Spleen (tissue), 11 donors: ENCODE results near the gene GAS2L3. TPM values are rescaled to one million over a fixed set of nuclear protein-coding genes. Genes with fewer than 3 reads are reported as not detected.

ENCODE experiments used
- DNase-seq: peaks from one replicate; pipeline ENCODE4 v3.0.0-alpha.2; 2020
- H3K27ac ChIP-seq, 8 donors: fragments of 200-600 bp; sonication (generic) in 7 of 8; 1 replicate in 4 of 8; 2 replicates in 4 of 8; pipeline versions ENCODE4 v1.5.0 to v1.8.0; 2016 to 2021; ENCODE audit warnings: inconsistent platforms in 4 of 8, mild to moderate bottlenecking in 4 of 8, moderate library complexity in 1 of 8
- H3K27me3 ChIP-seq, 7 donors: fragments of 200-600 bp; sonication (generic) in 6 of 7; replicated peaks in 1 of 7; 1 replicate in 4 of 7; 2 replicates in 3 of 7; pipeline versions ENCODE4 v1.5.0 to v1.8.0; 2016 to 2021; ENCODE audit warnings: inconsistent platforms in 3 of 7, mild to moderate bottlenecking in 1 of 7
- H3K36me3 ChIP-seq, 6 donors: fragments of 200-600 bp; sonication (generic) in 5 of 6; 1 replicate in 4 of 6; 2 replicates in 2 of 6; pipeline versions ENCODE4 v1.5.0 to v1.8.0; 2016 to 2021; ENCODE audit warnings: inconsistent platforms in 2 of 6
- H3K4me1 ChIP-seq, 6 donors: fragments of 200-600 bp; sonication (generic) in 5 of 6; 1 replicate in 3 of 6; 2 replicates in 3 of 6; pipeline versions ENCODE4 v1.5.0 to v1.8.0; 2016 to 2021; ENCODE audit warnings: inconsistent platforms in 3 of 6
- H3K4me3 ChIP-seq, 8 donors: fragments of 200-600 bp; sonication (generic) in 7 of 8; 1 replicate in 4 of 8; 2 replicates in 4 of 8; pipeline versions ENCODE4 v1.5.0 to v1.8.0; 2016 to 2021; ENCODE audit warnings: inconsistent platforms in 4 of 8, mild to moderate bottlenecking in 4 of 8, moderate library complexity in 2 of 8
- H3K9me3 ChIP-seq, 8 donors: fragments of 200-600 bp; sonication (generic) in 7 of 8; 1 replicate in 4 of 8; 2 replicates in 4 of 8; pipeline versions ENCODE4 v1.5.0 to v1.8.0; 2016 to 2021; ENCODE audit warnings: inconsistent platforms in 4 of 8
- POLR2A ChIP-seq, 3 donors: fragments of 450-650 bp; IDR thresholded peaks; one replicate each; pipeline ENCODE4 v1.5.1; 2017; ENCODE audit warnings: antibody characterized with exemption in 3 of 3, mild to moderate bottlenecking in 1 of 3
- POLR2AphosphoS5 ChIP-seq, 3 donors: sonication (generic); formaldehyde crosslinking; IDR thresholded peaks; one replicate each; pipeline ENCODE4 v1.5.1; 2017; ENCODE audit warnings: antibody characterized with exemption in 3 of 3
- WGBS, 5 donors: extraction: QIAGEN DNeasy Blood & Tissue Kit in 3 of 5; methylation state at CpG; one replicate each; pipeline versions ENCODE4 v1.1.5 to v1.1.7; 2013 to 2018; 5-methylcytosine and 5-hydroxymethylcytosine counted together
- intact Hi-C: fragments of 100-400 bp; cut with DNase I; formaldehyde crosslinking; loops from one replicate; pipeline ENCODE4 v1.15.0; 2023; ENCODE audit warnings: low total_unique reads
- polyA plus RNA-seq, 3 donors: library from polyadenylated mRNA; stranded (reverse); fragments of 200-250 nt; gene quantifications; one replicate each; pipeline ENCODE4 v1.2.1, GENCODE V29; 2013
- total RNA-seq, 7 donors: library from RNA; depleted of rRNA in 3 of 7; stranded (reverse); fragments of >200 nt in 3 of 7; fragmentation: NEBNext Ultra II Directional in 4 of 7; extraction: Animal tissue kit (Norgen Biotek cat#: 25700) in 4 of 7; gene quantifications; one replicate each; pipeline versions ENCODE4 v1.1.0 to v1.2.1, GENCODE V29; 2016 to 2021
- TF ChIP-seq, protein P1 (sequence below), 11 experiments: fragments of 200-600 bp in 7 of 11; fragments of 450-650 bp in 4 of 11; sonication (generic) in 4 of 11; IDR thresholded peaks in 8 of 11; conservative IDR thresholded peaks in 3 of 11; 1 replicate in 7 of 11; 2 replicates in 4 of 11; pipeline versions ENCODE4 v1.4.0 to v1.8.0; 2016 to 2021; ENCODE audit warnings: antibody characterized with exemption in 11 of 11, inconsistent platforms in 4 of 11, mild to moderate bottlenecking in 1 of 11
- donor health status: healthy with polysubstance abuse.
- donor health status: DM: no; HTN: no; CAD: no; lungs with moderate emphysema.
- donor health status: DM: no; HTN: no; CAD: no.
- donor health status: Bipolar disorder and iron deficiency.
- donor health status: healthy.
- donor health status: DM: no; HTN: no; CAD: no.
- donor health status: DM: yes; HTN: yes; CAD: no.

The GAS2L3 gene
- total and polyA plus RNA-seq, 10 donors = 0.49 to 10.8 (median 6.5) TPM

DNA sequence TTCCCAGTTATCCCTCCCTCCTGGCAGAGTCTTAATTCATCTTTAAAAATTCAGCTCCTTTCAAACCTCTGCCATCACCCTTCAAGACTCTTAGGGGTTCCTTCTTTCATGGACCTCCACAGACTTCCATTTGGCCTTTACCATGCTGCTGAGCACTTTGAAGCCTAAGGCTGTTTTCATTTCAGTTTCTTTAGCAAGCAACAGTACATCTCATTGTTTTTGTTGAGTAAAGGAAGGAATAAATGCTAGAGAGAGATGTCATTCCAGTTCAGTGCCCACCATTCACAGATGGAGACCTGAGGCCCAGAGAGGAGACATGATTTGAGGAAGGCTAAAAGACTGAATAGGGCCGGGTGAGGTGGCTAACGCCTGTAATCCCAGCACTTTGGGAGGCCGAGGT is 1.3 kb upstream of the GAS2L3 start:
- intact Hi-C loops = no loop called here
- Histone ChIP-seq H3K4me1 (peaks cover 3 to 25% (median 16%) of the 10 kb centered on the region in 6 donors), H3K9me3 (no peaks in the 10 kb centered on the region), H3K27me3 (peaks cover 0 to 16% (median 0%) of the 10 kb centered on the region in 7 donors), H3K4me3 (no peak overlapping the region), H3K27ac (no peak overlapping the region), H3K36me3 (no peaks in the 10 kb centered on the region)
- TF ChIP-seq, protein P1, sequence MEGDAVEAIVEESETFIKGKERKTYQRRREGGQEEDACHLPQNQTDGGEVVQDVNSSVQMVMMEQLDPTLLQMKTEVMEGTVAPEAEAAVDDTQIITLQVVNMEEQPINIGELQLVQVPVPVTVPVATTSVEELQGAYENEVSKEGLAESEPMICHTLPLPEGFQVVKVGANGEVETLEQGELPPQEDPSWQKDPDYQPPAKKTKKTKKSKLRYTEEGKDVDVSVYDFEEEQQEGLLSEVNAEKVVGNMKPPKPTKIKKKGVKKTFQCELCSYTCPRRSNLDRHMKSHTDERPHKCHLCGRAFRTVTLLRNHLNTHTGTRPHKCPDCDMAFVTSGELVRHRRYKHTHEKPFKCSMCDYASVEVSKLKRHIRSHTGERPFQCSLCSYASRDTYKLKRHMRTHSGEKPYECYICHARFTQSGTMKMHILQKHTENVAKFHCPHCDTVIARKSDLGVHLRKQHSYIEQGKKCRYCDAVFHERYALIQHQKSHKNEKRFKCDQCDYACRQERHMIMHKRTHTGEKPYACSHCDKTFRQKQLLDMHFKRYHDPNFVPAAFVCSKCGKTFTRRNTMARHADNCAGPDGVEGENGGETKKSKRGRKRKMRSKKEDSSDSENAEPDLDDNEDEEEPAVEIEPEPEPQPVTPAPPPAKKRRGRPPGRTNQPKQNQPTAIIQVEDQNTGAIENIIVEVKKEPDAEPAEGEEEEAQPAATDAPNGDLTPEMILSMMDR (IDR thresholded peaks at IDR 0.05 in 8 of 11, conservative IDR thresholded peaks at IDR 0.05 in 3 of 11) = no peak
- no peak for TF ChIP-seq POLR2AphosphoS5 (IDR thresholded peaks at IDR 0.05)
- TF ChIP-seq POLR2A (IDR thresholded peaks at IDR 0.05) = no peak
- no peak for DNase-seq
- WGBS, 5 donors = 91 to 100% (median 96%) methylated on average over 3 of the region's 3 CpGs

DNA sequence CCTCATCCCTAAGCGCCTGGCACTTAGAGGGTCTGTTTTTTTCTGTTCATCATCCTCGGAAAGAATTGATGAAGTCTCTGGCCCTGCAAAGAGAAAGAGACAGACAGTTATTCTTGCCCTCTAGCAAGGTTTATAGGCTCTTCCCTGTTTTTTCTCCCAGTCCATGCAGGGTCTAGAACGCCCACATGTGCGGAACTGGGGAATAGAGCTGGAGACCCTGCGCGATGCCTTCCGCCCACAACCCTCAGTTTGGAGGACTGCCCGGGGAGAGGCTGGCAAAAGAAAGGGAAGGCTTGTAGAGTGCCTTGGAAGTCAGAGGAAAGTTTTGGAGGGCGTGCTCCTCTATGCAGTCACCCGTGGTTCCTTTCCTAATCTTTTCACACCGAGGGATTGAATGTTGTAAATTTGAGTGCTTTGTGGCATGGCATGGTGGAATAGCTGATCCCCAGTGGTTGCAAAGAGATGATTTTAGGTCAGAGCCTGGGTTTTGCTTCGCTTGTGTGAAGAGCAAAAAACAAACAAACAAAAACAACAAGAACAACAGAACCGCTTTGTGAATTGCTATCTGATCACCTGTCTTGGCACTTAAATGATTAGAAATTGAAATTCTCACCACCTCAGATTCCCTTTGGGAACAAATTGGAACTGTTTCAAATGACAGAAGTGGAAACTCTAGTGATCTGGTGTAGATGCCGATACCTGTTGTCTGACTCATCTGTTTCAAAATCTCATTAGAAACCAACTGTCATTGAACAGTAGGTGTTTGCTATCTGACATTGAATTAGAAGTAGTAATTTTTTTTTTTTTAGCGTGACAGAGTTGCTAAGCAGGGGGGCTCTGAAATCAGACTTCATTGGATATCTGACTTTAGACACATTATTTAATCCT is 947 bp downstream of the GAS2L3 start:
- intact Hi-C loops = no loop called here
- TF ChIP-seq POLR2AphosphoS5 (IDR thresholded peaks at IDR 0.05) (no peak), POLR2A (IDR thresholded peaks at IDR 0.05) (no peak)
- TF ChIP-seq, protein P1 (IDR thresholded peaks at IDR 0.05 in 8 of 11, conservative IDR thresholded peaks at IDR 0.05 in 3 of 11) = no peak
- Histone ChIP-seq H3K27ac (peak overlapping the region in 5 of 8 donors; percentile 18 to 80 (median 74)), H3K9me3 (no peaks in the 10 kb centered on the region), H3K27me3 (peaks cover 0 to 16% (median 0%) of the 10 kb centered on the region in 7 donors), H3K4me3 (peak overlapping the region; percentile 43 to 79 (median 62)), H3K36me3 (no peaks in the 10 kb centered on the region), H3K4me1 (peaks cover 3 to 25% (median 16%) of the 10 kb centered on the region in 6 donors)
- DNase-seq = no peak
- 18 to 24% (median 20%) methylated on average over 15 of the region's 15 CpGs for WGBS, 5 donors

DNA sequence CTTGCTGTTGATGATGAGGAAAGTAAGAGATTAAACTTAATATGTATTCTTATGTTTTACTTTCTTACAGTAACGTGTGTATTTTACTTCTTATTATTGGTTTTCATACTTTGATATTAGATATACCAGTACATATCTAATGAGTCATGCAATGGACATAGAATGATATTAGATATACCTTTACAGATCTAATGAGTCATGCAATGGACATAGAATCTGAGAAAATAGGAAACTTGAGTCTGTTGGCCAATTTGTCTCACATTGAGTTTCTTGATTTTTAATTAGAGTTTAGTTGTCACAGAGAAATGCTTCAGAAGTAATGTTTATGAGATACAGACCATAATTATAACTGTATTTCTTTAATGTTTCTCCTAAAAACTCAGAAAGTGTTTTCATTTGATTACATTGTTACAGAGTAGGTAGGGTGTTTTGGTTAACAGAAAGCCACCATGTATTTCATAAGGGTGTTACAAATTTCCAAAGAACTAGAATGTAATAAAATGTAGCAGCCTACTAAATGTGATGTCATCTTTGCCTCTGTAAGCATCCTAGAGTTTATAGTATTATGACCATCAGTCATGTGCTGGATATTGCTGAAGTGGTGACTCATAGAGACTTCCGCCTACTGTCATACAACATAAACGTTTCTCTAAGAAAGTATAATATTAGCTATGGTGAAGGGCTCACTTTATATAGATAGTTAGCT is 3.0 kb downstream of the GAS2L3 start:
- no peaks in the 10 kb centered on the region for H3K36me3 ChIP-seq
- no peaks in the 10 kb centered on the region for H3K9me3 ChIP-seq
- H3K4me1 ChIP-seq = peaks cover 3 to 25% (median 16%) of the 10 kb centered on the region in 6 donors
- DNase-seq = no peak
- peaks cover 0 to 16% (median 0%) of the 10 kb centered on the region in 7 donors for H3K27me3 ChIP-seq
- no peak overlapping the region for H3K4me3 ChIP-seq
- TF ChIP-seq POLR2A (IDR thresholded peaks at IDR 0.05) (no peak), POLR2AphosphoS5 (IDR thresholded peaks at IDR 0.05) (no peak)
- TF ChIP-seq, protein P1 (IDR thresholded peaks at IDR 0.05 in 8 of 11, conservative IDR thresholded peaks at IDR 0.05 in 3 of 11) = no peak
- intact Hi-C loops = no loop called here
- H3K27ac ChIP-seq = no peak overlapping the region
- WGBS, 5 donors = 63 to 74% (median 66%) methylated on average over 3 of the region's 3 CpGs

DNA sequence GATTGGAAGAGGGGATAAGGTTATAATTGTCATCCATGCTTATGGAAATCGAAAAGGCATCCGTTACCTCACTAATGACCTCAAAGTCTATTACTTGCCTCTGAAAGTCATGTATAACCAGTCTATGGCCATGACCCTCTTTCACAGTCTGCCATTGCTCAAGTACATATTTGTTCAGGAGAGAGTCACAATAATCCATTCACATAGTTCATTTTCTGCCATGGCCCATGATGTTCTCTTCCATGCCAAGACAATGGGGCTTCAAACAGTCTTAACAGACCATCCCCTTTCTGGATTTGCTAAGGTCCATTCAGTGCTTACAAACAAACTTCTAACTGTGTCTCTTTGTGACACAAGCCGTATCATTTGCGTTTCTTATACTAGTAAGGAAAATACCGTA is 5.4 kb downstream of the GAS2L3 start:
- Histone ChIP-seq H3K4me3 (no peak overlapping the region), H3K27me3 (peaks cover 0 to 7% (median 0%) of the 10 kb centered on the region in 7 donors), H3K36me3 (no peaks in the 10 kb centered on the region), H3K9me3 (peaks cover 0 to 20% (median 11%) of the 10 kb centered on the region in 8 donors), H3K4me1 (peaks cover 3 to 12% (median 8%) of the 10 kb centered on the region in 6 donors), H3K27ac (no peak overlapping the region)
- WGBS, 5 donors = 93 to 98% (median 96%) methylated on average over 5 of the region's 5 CpGs
- no peak for TF ChIP-seq POLR2A (IDR thresholded peaks at IDR 0.05)
- TF ChIP-seq, protein P1 (IDR thresholded peaks at IDR 0.05 in 8 of 11, conservative IDR thresholded peaks at IDR 0.05 in 3 of 11) = no peak
- no peak for TF ChIP-seq POLR2AphosphoS5 (IDR thresholded peaks at IDR 0.05)
- DNase-seq = no peak
- intact Hi-C loops = no loop called here
